NT2/D1 (cell line): ENCODE data around the gene IL15RA.

ENCODE experiments used
- SUZ12 ChIP-seq: IDR thresholded peaks from 2 replicates; pipeline ENCODE4 v1.6.1; 2011; ENCODE audit not compliant: insufficient read length, insufficient read depth; ENCODE audit errors: extremely low read depth
- YY1 ChIP-seq: IDR thresholded peaks from 2 replicates; pipeline ENCODE4 v1.6.1; 2011; ENCODE audit not compliant: insufficient read length, insufficient read depth

DNA sequence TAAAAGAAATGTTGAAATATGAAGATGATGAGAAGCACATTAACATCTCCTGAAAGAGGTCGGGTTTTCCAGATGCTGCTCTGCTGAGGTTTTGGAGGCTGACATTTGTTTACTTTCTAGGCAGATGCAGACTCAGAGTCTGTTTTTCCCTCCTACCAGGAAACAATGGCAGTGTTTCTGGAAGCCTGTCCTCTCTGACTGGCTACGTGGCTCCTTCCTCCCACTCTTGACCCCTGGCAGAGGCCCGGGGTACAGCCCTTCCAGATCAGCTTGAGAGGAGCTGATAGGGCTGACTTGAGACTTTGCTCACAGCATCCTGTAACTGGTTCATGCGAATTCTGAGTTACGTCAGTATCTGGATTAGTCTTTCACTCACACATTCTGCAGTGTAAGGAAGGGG lies 41.1 kb upstream of the IL15RA start:
- no peak for TF ChIP-seq YY1
- no peak for TF ChIP-seq SUZ12
